Measurements from ENCODE around the gene DHX57.

GRCh38 chr2:38824906-38825305, 50.8 kb downstream of the DHX57 start:
- no peak for TF ChIP-seq CTCF (IDR thresholded peaks at IDR 0.05; ENCODE audit: low read length)
- TF ChIP-seq EZH2 (optimal IDR thresholded peaks at IDR 0.05; ENCODE audit: low read depth, low read length): no peak

Measured in MM.1S (cell line).